IMR-90 (cell line): ENCODE results near the gene CARMIL1. TPM values are rescaled to one million over a fixed set of nuclear protein-coding genes. Genes with fewer than 3 reads are reported as not detected.

ENCODE experiments used
- ATAC-seq: fragments of 200-7000 bp; cut with Tn5 transposase; 2 replicates; pipeline ENCODE4 v1.9.1; 2020; ENCODE audit warnings: low read depth, mild to moderate bottlenecking, moderate library complexity
- BruUV-seq: library from RNA; stranded (reverse); fragments of 400-500 nt; replicated peaks from 2 replicates; lab custom pipeline; 2021; lab: Mats Ljungman, UMichigan
- CTCF ChIA-PET: fragments of 300-600 bp; formaldehyde crosslinking; extraction: SDS; loops from one replicate; lab custom pipeline; 2021; ENCODE audit warnings: antibody characterized with exemption; lab: Yijun Ruan, JAX
- POLR2A ChIA-PET: fragments of 300-600 bp; sonication (Branson Sonifier 250); formaldehyde crosslinking; loops from one replicate; lab custom pipeline; 2022; ENCODE audit warnings: antibody characterized with exemption; ENCODE audit not compliant: unreplicated experiment; lab: Charles Lee
- DNase-seq: peaks from one replicate; pipeline ENCODE4 v3.0.0; 2013
- H2AFZ ChIP-seq: replicated peaks from 2 replicates; pipeline ENCODE3; 2013; ENCODE audit warnings: low read length, mild to moderate bottlenecking; ENCODE audit not compliant: poor library complexity
- H2AK5ac ChIP-seq: 2 replicates; pipeline ENCODE4 v1.6.1; 2013; ENCODE audit warnings: low read depth, low read length, inconsistent platforms
- H2AK9ac ChIP-seq: replicated peaks from 2 replicates; pipeline ENCODE3; 2013; ENCODE audit warnings: mild to moderate bottlenecking, low read depth, low read length, moderate library complexity; ENCODE audit not compliant: poor library complexity
- H2BK120ac ChIP-seq: 2 replicates; pipeline ENCODE4 v1.6.1; 2013; ENCODE audit warnings: low read depth, low read length, inconsistent platforms
- H2BK15ac ChIP-seq: 3 replicates; pipeline ENCODE4 v1.6.1; 2013; ENCODE audit warnings: low read depth, low read length, inconsistent platforms
- H2BK20ac ChIP-seq: 2 replicates; pipeline ENCODE4 v1.6.1; 2013; ENCODE audit warnings: low read depth, mild to moderate bottlenecking, inconsistent platforms, low read length, moderate library complexity
- H2BK5ac ChIP-seq: 2 replicates; pipeline ENCODE4 v1.6.1; 2013; ENCODE audit warnings: mild to moderate bottlenecking, low read depth, low read length, inconsistent platforms; ENCODE audit not compliant: poor library complexity, severe bottlenecking
- H3K14ac ChIP-seq: replicated peaks from 2 replicates; pipeline ENCODE4 v1.6.1; 2013; ENCODE audit warnings: low read depth, low read length, inconsistent platforms
- H3K18ac ChIP-seq: 2 replicates; pipeline ENCODE4 v1.6.1; 2013; ENCODE audit warnings: low read depth, low read length, control low read depth
- H3K23ac ChIP-seq: 2 replicates; pipeline ENCODE4 v1.6.1; 2013; ENCODE audit warnings: low read depth, low read length, inconsistent platforms
- H3K27ac ChIP-seq: 2 replicates; pipeline ENCODE4 v1.5.1; 2013; ENCODE audit warnings: mild to moderate bottlenecking, control low read depth, low read length; ENCODE audit not compliant: insufficient read depth
- H3K27me3 ChIP-seq: 2 replicates; pipeline ENCODE4 v1.6.1; 2013; ENCODE audit warnings: low read length; ENCODE audit not compliant: control insufficient read depth, insufficient read depth
- H3K36me3 ChIP-seq: 2 replicates; pipeline ENCODE4 v1.6.1; 2013; ENCODE audit warnings: low read length, mixed read lengths; ENCODE audit not compliant: control insufficient read depth, insufficient read depth
- H3K4ac ChIP-seq: 2 replicates; pipeline ENCODE4 v1.6.1; 2013; ENCODE audit warnings: low read depth, low read length, inconsistent platforms
- H3K4me1 ChIP-seq: 2 replicates; pipeline ENCODE4 v1.6.1; 2013; ENCODE audit warnings: low read length, mixed read lengths; ENCODE audit not compliant: control insufficient read depth, insufficient read depth
- H3K4me2 ChIP-seq: 2 replicates; pipeline ENCODE4 v1.6.1; 2013; ENCODE audit warnings: low read depth, mild to moderate bottlenecking, control low read depth, low read length, moderate library complexity
- H3K4me3 ChIP-seq: 2 replicates; pipeline ENCODE4 v1.5.1; 2013; ENCODE audit warnings: low read depth, mild to moderate bottlenecking, control low read depth, low read length, moderate library complexity; ENCODE audit not compliant: insufficient read depth
- H3K56ac ChIP-seq: 2 replicates; pipeline ENCODE4 v1.6.1; 2013; ENCODE audit warnings: low read length, inconsistent platforms; ENCODE audit not compliant: insufficient read depth; ENCODE audit errors: extremely low read depth
- H3K79me1 ChIP-seq, 2 experiments: 2 replicates each; pipeline ENCODE4 v1.6.1; 2013; ENCODE audit warnings: low read length in 2 of 2, inconsistent platforms in 1 of 2, low read depth in 1 of 2
- H3K9ac ChIP-seq: 2 replicates; pipeline ENCODE4 v1.6.1; 2013; ENCODE audit warnings: low read depth, low read length, control low read depth
- H3K9me1 ChIP-seq: 2 replicates; pipeline ENCODE4 v1.6.1; 2013; ENCODE audit warnings: low read length, inconsistent platforms; ENCODE audit not compliant: insufficient read depth
- H3K9me3 ChIP-seq: 2 replicates; pipeline ENCODE4 v1.6.1; 2013; ENCODE audit warnings: low read length; ENCODE audit not compliant: control insufficient read depth, insufficient read depth
- H4K20me1 ChIP-seq: 2 replicates; pipeline ENCODE4 v1.6.1; 2013; ENCODE audit warnings: low read length, inconsistent platforms; ENCODE audit not compliant: insufficient read depth
- H4K5ac ChIP-seq: 2 replicates; pipeline ENCODE4 v1.6.1; 2013; ENCODE audit warnings: mild to moderate bottlenecking, low read depth, low read length, control low read depth
- H4K8ac ChIP-seq, 2 experiments: 2 replicates each; pipeline ENCODE4 v1.6.1; 2013; ENCODE audit warnings: low read depth in 2 of 2, low read length in 2 of 2, control low read depth in 1 of 2, inconsistent platforms in 1 of 2
- H4K91ac ChIP-seq: 2 replicates; pipeline ENCODE4 v1.6.1; 2013; ENCODE audit warnings: low read depth, low read length, inconsistent platforms; ENCODE audit not compliant: insufficient read depth
- BHLHE40 ChIP-seq: fragments of 150-350 bp; IDR thresholded peaks from 2 replicates; pipeline ENCODE4 v1.6.1; 2016; ENCODE audit warnings: mild to moderate bottlenecking, low read depth, low read length
- CEBPB ChIP-seq: IDR thresholded peaks from 2 replicates; pipeline ENCODE4 v1.6.1; 2012; ENCODE audit warnings: low read depth, low read length, improper control_type of control experiment
- CHD1 ChIP-seq: IDR thresholded peaks from 2 replicates; pipeline ENCODE4 v1.6.1; 2012; ENCODE audit warnings: low read depth, low read length, improper control_type of control experiment
- CTCF ChIP-seq: conservative IDR thresholded peaks from 2 replicates; pipeline ENCODE4 v1.5.1; 2012; ENCODE audit warnings: mild to moderate bottlenecking, low read depth, low read length, improper control_type of control experiment
- MAFK ChIP-seq: IDR thresholded peaks from 2 replicates; pipeline ENCODE4 v1.6.1; 2012; ENCODE audit warnings: low read depth, low read length, improper control_type of control experiment
- MAZ ChIP-seq: IDR thresholded peaks from 2 replicates; pipeline ENCODE4 v1.6.1; 2012; ENCODE audit warnings: low read depth, mild to moderate bottlenecking, low read length, improper control_type of control experiment, moderate library complexity, borderline replicate concordance
- MXI1 ChIP-seq: IDR thresholded peaks from 2 replicates; pipeline ENCODE4 v1.6.1; 2012; ENCODE audit warnings: low read depth, mild to moderate bottlenecking, low read length, moderate library complexity, borderline replicate concordance
- NFE2L2 ChIP-seq: fragments of 150-350 bp; IDR thresholded peaks from 2 replicates; pipeline ENCODE4 v1.6.1; 2016; ENCODE audit warnings: low read depth, mild to moderate bottlenecking, low read length
- POLR2A ChIP-seq: IDR thresholded peaks from 2 replicates; pipeline ENCODE4 v1.6.1; 2012; ENCODE audit warnings: mild to moderate bottlenecking, low read depth, low read length
- RAD21 ChIP-seq: IDR thresholded peaks from 2 replicates; pipeline ENCODE4 v1.6.1; 2012; ENCODE audit warnings: low read length, improper control_type of control experiment
- RCOR1 ChIP-seq: IDR thresholded peaks from 2 replicates; pipeline ENCODE4 v1.6.1; 2012; ENCODE audit warnings: mild to moderate bottlenecking, low read length, improper control_type of control experiment; ENCODE audit not compliant: insufficient replicate concordance
- SMC3 ChIP-seq: fragments of 150-350 bp; IDR thresholded peaks from 2 replicates; pipeline ENCODE4 v1.6.1; 2016; ENCODE audit warnings: low read depth, mild to moderate bottlenecking, antibody characterized with exemption, low read length, moderate library complexity
- WGBS, 2 experiments: methylation state at CpG; one replicate each; pipeline versions ENCODE4 v1.1.5 to v1.1.7; 2013; ENCODE audit warnings: missing lambda C conversion rate in 2 of 2; ENCODE audit not compliant: insufficient read length in 1 of 2; ENCODE audit errors: extremely low coverage in 2 of 2; 5-methylcytosine and 5-hydroxymethylcytosine counted together
- dilution Hi-C: fragments of 300-500 bp; cut with HindIII; formaldehyde crosslinking; loops from one replicate; pipeline ENCODE4 v1.14.3; 2018; ENCODE audit warnings: low sequenced_read_pairs; ENCODE audit not compliant: unreplicated experiment
- in situ Hi-C: fragments of 300-500 bp; cut with MboI; formaldehyde crosslinking; loops from 3 replicates; pipeline ENCODE4 v1.14.3; 2019; ENCODE audit warnings: low sequenced_read_pairs, inconsistent platforms, mixed read lengths
- intact Hi-C: fragments of 100-400 bp; cut with micrococcal nuclease; formaldehyde crosslinking; loops from 2 replicates; pipeline ENCODE4 v1.10.0; 2022
- polyA plus RNA-seq, 3 experiments: library from polyadenylated mRNA; depleted of rRNA; stranded (reverse); fragments of >200 nt; gene quantifications; 2 replicates each; pipeline ENCODE4 v1.2.3, GENCODE V29; 2012; ENCODE audit warnings: low replicate concordance in 1 of 3
- total RNA-seq: library from RNA; depleted of rRNA; stranded (reverse); fragments of >200 nt; gene quantifications from 2 replicates; pipeline ENCODE4 v1.2.3, GENCODE V29; 2012
- TF ChIP-seq, protein P1 (sequence below): fragments of 150-350 bp; IDR thresholded peaks from 2 replicates; pipeline ENCODE4 v1.6.1; 2016; ENCODE audit warnings: low read depth, mild to moderate bottlenecking, low read length, moderate library complexity, borderline replicate concordance
- TF ChIP-seq, protein P2 (sequence below): fragments of 150-350 bp; IDR thresholded peaks from 2 replicates; pipeline ENCODE4 v1.6.1; 2017; ENCODE audit warnings: mild to moderate bottlenecking, antibody characterized with exemption, low read length, low read depth

The CARMIL1 gene
- total and polyA plus RNA-seq, 2 of the 4 experiments (the other 2 are of a cell fraction): 1.3 to 2.9 TPM

DNA sequence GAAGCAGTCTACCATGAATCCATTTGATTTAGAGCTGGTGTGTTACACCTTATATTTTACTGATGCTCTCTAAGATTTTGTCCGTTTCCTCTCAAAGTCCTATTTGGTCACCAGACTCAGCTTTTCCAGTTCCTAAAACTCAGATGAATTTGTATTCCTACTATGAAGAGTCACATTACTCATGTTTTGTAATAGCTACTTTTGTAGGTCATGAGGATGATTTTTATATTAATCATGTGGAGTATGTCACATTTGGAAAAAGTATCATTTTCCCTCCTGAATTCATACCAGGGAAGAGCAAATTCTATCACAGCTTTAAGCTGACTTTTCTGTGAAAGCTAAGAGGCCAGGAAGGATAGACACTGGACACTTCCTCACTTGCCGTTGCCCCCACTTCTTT, 232.2 kb downstream of the CARMIL1 start:
- no peaks in the 10 kb centered on the region for H3K27me3 ChIP-seq
- no peak overlapping the region for H4K91ac ChIP-seq
- no peak overlapping the region for H3K4me3 ChIP-seq
- H2BK20ac ChIP-seq: no peak overlapping the region
- no CpG with 5 or more reads among the region's 2 CpGs for WGBS, 2 experiments
- no peak overlapping the region for H2AFZ ChIP-seq
- dilution Hi-C loops: no loop called here
- H3K9me1 ChIP-seq: peaks cover 3% of the 10 kb centered on the region; the same call in 1 of the 2 replicates
- no TSS peak for BruUV-seq
- DNase-seq (no peak), ATAC-seq (no peak)
- H3K14ac ChIP-seq: no peak overlapping the region
- no peaks in the 10 kb centered on the region for H4K20me1 ChIP-seq
- TF ChIP-seq RCOR1 (no peak), MAZ (no peak), SMC3 (no peak), CHD1 (no peak), MAFK (no peak), BHLHE40 (no peak), POLR2A (no peak), CEBPB (no peak), MXI1 (no peak), CTCF (no peak), RAD21 (no peak), NFE2L2 (no peak)
- TF ChIP-seq, protein P1, sequence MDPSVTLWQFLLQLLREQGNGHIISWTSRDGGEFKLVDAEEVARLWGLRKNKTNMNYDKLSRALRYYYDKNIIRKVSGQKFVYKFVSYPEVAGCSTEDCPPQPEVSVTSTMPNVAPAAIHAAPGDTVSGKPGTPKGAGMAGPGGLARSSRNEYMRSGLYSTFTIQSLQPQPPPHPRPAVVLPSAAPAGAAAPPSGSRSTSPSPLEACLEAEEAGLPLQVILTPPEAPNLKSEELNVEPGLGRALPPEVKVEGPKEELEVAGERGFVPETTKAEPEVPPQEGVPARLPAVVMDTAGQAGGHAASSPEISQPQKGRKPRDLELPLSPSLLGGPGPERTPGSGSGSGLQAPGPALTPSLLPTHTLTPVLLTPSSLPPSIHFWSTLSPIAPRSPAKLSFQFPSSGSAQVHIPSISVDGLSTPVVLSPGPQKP: no peak
- TF ChIP-seq, protein P2, sequence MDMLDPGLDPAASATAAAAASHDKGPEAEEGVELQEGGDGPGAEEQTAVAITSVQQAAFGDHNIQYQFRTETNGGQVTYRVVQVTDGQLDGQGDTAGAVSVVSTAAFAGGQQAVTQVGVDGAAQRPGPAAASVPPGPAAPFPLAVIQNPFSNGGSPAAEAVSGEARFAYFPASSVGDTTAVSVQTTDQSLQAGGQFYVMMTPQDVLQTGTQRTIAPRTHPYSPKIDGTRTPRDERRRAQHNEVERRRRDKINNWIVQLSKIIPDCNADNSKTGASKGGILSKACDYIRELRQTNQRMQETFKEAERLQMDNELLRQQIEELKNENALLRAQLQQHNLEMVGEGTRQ: no peak
- H4K8ac ChIP-seq: no peak overlapping the region
- no peak overlapping the region for H4K5ac ChIP-seq
- H3K9me3 ChIP-seq: no peaks in the 10 kb centered on the region
- no peaks in the 10 kb centered on the region for H3K4me1 ChIP-seq
- no peak overlapping the region for H3K56ac ChIP-seq
- H2AK9ac ChIP-seq: no peak overlapping the region
- H3K36me3 ChIP-seq: no peaks in the 10 kb centered on the region
- no peak overlapping the region for H3K27ac ChIP-seq
- H2BK5ac ChIP-seq: no peak overlapping the region
- intact Hi-C loops: no loop called here
- CTCF ChIA-PET: no interaction called here
- no peak overlapping the region for H3K18ac ChIP-seq
- H2AK5ac ChIP-seq: no peak overlapping the region
- H2BK15ac ChIP-seq: no peak overlapping the region
- H2BK120ac ChIP-seq: no peak overlapping the region
- no peaks in the 10 kb centered on the region for H3K79me1 ChIP-seq
- in situ Hi-C loops: no loop called here
- no peak overlapping the region for H3K9ac ChIP-seq
- no peak overlapping the region for H3K4ac ChIP-seq
- no peak overlapping the region for H3K4me2 ChIP-seq
- H3K23ac ChIP-seq: no peak overlapping the region
- POLR2A ChIA-PET: no interaction called here
